IMR-90 (cell line): ENCODE results near the gene CHAC1. TPM values are rescaled to one million over a fixed set of nuclear protein-coding genes. Genes with fewer than 3 reads are reported as not detected.

ENCODE experiments used
- ATAC-seq: fragments of 200-7000 bp; cut with Tn5 transposase; 2 replicates; pipeline ENCODE4 v1.9.1; 2020; ENCODE audit warnings: low read depth, mild to moderate bottlenecking, moderate library complexity
- BruUV-seq: library from RNA; stranded (reverse); fragments of 400-500 nt; replicated peaks from 2 replicates; lab custom pipeline; 2021; lab: Mats Ljungman, UMichigan
- CTCF ChIA-PET: fragments of 300-600 bp; formaldehyde crosslinking; extraction: SDS; loops from one replicate; lab custom pipeline; 2021; ENCODE audit warnings: antibody characterized with exemption; lab: Yijun Ruan, JAX
- POLR2A ChIA-PET: fragments of 300-600 bp; sonication (Branson Sonifier 250); formaldehyde crosslinking; loops from one replicate; lab custom pipeline; 2022; ENCODE audit warnings: antibody characterized with exemption; ENCODE audit not compliant: unreplicated experiment; lab: Charles Lee
- DNase-seq: peaks from one replicate; pipeline ENCODE4 v3.0.0; 2013
- H2AFZ ChIP-seq: replicated peaks from 2 replicates; pipeline ENCODE3; 2013; ENCODE audit warnings: low read length, mild to moderate bottlenecking; ENCODE audit not compliant: poor library complexity
- H2AK5ac ChIP-seq: 2 replicates; pipeline ENCODE4 v1.6.1; 2013; ENCODE audit warnings: low read depth, low read length, inconsistent platforms
- H2AK9ac ChIP-seq: replicated peaks from 2 replicates; pipeline ENCODE3; 2013; ENCODE audit warnings: mild to moderate bottlenecking, low read depth, low read length, moderate library complexity; ENCODE audit not compliant: poor library complexity
- H2BK120ac ChIP-seq: 2 replicates; pipeline ENCODE4 v1.6.1; 2013; ENCODE audit warnings: low read depth, low read length, inconsistent platforms
- H2BK15ac ChIP-seq: 3 replicates; pipeline ENCODE4 v1.6.1; 2013; ENCODE audit warnings: low read depth, low read length, inconsistent platforms
- H2BK20ac ChIP-seq: 2 replicates; pipeline ENCODE4 v1.6.1; 2013; ENCODE audit warnings: low read depth, mild to moderate bottlenecking, inconsistent platforms, low read length, moderate library complexity
- H2BK5ac ChIP-seq: 2 replicates; pipeline ENCODE4 v1.6.1; 2013; ENCODE audit warnings: mild to moderate bottlenecking, low read depth, low read length, inconsistent platforms; ENCODE audit not compliant: poor library complexity, severe bottlenecking
- H3K14ac ChIP-seq: replicated peaks from 2 replicates; pipeline ENCODE4 v1.6.1; 2013; ENCODE audit warnings: low read depth, low read length, inconsistent platforms
- H3K18ac ChIP-seq: 2 replicates; pipeline ENCODE4 v1.6.1; 2013; ENCODE audit warnings: low read depth, low read length, control low read depth
- H3K23ac ChIP-seq: 2 replicates; pipeline ENCODE4 v1.6.1; 2013; ENCODE audit warnings: low read depth, low read length, inconsistent platforms
- H3K27ac ChIP-seq: 2 replicates; pipeline ENCODE4 v1.5.1; 2013; ENCODE audit warnings: mild to moderate bottlenecking, control low read depth, low read length; ENCODE audit not compliant: insufficient read depth
- H3K27me3 ChIP-seq: 2 replicates; pipeline ENCODE4 v1.6.1; 2013; ENCODE audit warnings: low read length; ENCODE audit not compliant: control insufficient read depth, insufficient read depth
- H3K36me3 ChIP-seq: 2 replicates; pipeline ENCODE4 v1.6.1; 2013; ENCODE audit warnings: low read length, mixed read lengths; ENCODE audit not compliant: control insufficient read depth, insufficient read depth
- H3K4ac ChIP-seq: 2 replicates; pipeline ENCODE4 v1.6.1; 2013; ENCODE audit warnings: low read depth, low read length, inconsistent platforms
- H3K4me1 ChIP-seq: 2 replicates; pipeline ENCODE4 v1.6.1; 2013; ENCODE audit warnings: low read length, mixed read lengths; ENCODE audit not compliant: control insufficient read depth, insufficient read depth
- H3K4me2 ChIP-seq: 2 replicates; pipeline ENCODE4 v1.6.1; 2013; ENCODE audit warnings: low read depth, mild to moderate bottlenecking, control low read depth, low read length, moderate library complexity
- H3K4me3 ChIP-seq: 2 replicates; pipeline ENCODE4 v1.5.1; 2013; ENCODE audit warnings: low read depth, mild to moderate bottlenecking, control low read depth, low read length, moderate library complexity; ENCODE audit not compliant: insufficient read depth
- H3K56ac ChIP-seq: 2 replicates; pipeline ENCODE4 v1.6.1; 2013; ENCODE audit warnings: low read length, inconsistent platforms; ENCODE audit not compliant: insufficient read depth; ENCODE audit errors: extremely low read depth
- H3K79me1 ChIP-seq, 2 experiments: 2 replicates each; pipeline ENCODE4 v1.6.1; 2013; ENCODE audit warnings: low read length in 2 of 2, inconsistent platforms in 1 of 2, low read depth in 1 of 2
- H3K9ac ChIP-seq: 2 replicates; pipeline ENCODE4 v1.6.1; 2013; ENCODE audit warnings: low read depth, low read length, control low read depth
- H3K9me1 ChIP-seq: 2 replicates; pipeline ENCODE4 v1.6.1; 2013; ENCODE audit warnings: low read length, inconsistent platforms; ENCODE audit not compliant: insufficient read depth
- H3K9me3 ChIP-seq: 2 replicates; pipeline ENCODE4 v1.6.1; 2013; ENCODE audit warnings: low read length; ENCODE audit not compliant: control insufficient read depth, insufficient read depth
- H4K20me1 ChIP-seq: 2 replicates; pipeline ENCODE4 v1.6.1; 2013; ENCODE audit warnings: low read length, inconsistent platforms; ENCODE audit not compliant: insufficient read depth
- H4K5ac ChIP-seq: 2 replicates; pipeline ENCODE4 v1.6.1; 2013; ENCODE audit warnings: mild to moderate bottlenecking, low read depth, low read length, control low read depth
- H4K8ac ChIP-seq, 2 experiments: 2 replicates each; pipeline ENCODE4 v1.6.1; 2013; ENCODE audit warnings: low read depth in 2 of 2, low read length in 2 of 2, control low read depth in 1 of 2, inconsistent platforms in 1 of 2
- H4K91ac ChIP-seq: 2 replicates; pipeline ENCODE4 v1.6.1; 2013; ENCODE audit warnings: low read depth, low read length, inconsistent platforms; ENCODE audit not compliant: insufficient read depth
- BHLHE40 ChIP-seq: fragments of 150-350 bp; IDR thresholded peaks from 2 replicates; pipeline ENCODE4 v1.6.1; 2016; ENCODE audit warnings: mild to moderate bottlenecking, low read depth, low read length
- CEBPB ChIP-seq: IDR thresholded peaks from 2 replicates; pipeline ENCODE4 v1.6.1; 2012; ENCODE audit warnings: low read depth, low read length, improper control_type of control experiment
- ELK1 ChIP-seq: fragments of 150-350 bp; IDR thresholded peaks from 2 replicates; pipeline ENCODE4 v1.6.1; 2016; ENCODE audit warnings: low read depth, mild to moderate bottlenecking, low read length, moderate library complexity, borderline replicate concordance
- FOS ChIP-seq: fragments of 150-350 bp; IDR thresholded peaks from 2 replicates; pipeline ENCODE4 v1.6.1; 2016; ENCODE audit warnings: low read depth, low read length
- NFE2L2 ChIP-seq: fragments of 150-350 bp; IDR thresholded peaks from 2 replicates; pipeline ENCODE4 v1.6.1; 2016; ENCODE audit warnings: low read depth, mild to moderate bottlenecking, low read length
- POLR2A ChIP-seq: IDR thresholded peaks from 2 replicates; pipeline ENCODE4 v1.6.1; 2012; ENCODE audit warnings: mild to moderate bottlenecking, low read depth, low read length
- RAD21 ChIP-seq: IDR thresholded peaks from 2 replicates; pipeline ENCODE4 v1.6.1; 2012; ENCODE audit warnings: low read length, improper control_type of control experiment
- SMC3 ChIP-seq: fragments of 150-350 bp; IDR thresholded peaks from 2 replicates; pipeline ENCODE4 v1.6.1; 2016; ENCODE audit warnings: low read depth, mild to moderate bottlenecking, antibody characterized with exemption, low read length, moderate library complexity
- WGBS, 2 experiments: methylation state at CpG; one replicate each; pipeline versions ENCODE4 v1.1.5 to v1.1.7; 2013; ENCODE audit warnings: missing lambda C conversion rate in 2 of 2; ENCODE audit not compliant: insufficient read length in 1 of 2; ENCODE audit errors: extremely low coverage in 2 of 2; 5-methylcytosine and 5-hydroxymethylcytosine counted together
- dilution Hi-C: fragments of 300-500 bp; cut with HindIII; formaldehyde crosslinking; loops from one replicate; pipeline ENCODE4 v1.14.3; 2018; ENCODE audit warnings: low sequenced_read_pairs; ENCODE audit not compliant: unreplicated experiment
- in situ Hi-C: fragments of 300-500 bp; cut with MboI; formaldehyde crosslinking; loops from 3 replicates; pipeline ENCODE4 v1.14.3; 2019; ENCODE audit warnings: low sequenced_read_pairs, inconsistent platforms, mixed read lengths
- intact Hi-C: fragments of 100-400 bp; cut with micrococcal nuclease; formaldehyde crosslinking; loops from 2 replicates; pipeline ENCODE4 v1.10.0; 2022
- polyA plus RNA-seq, 3 experiments: library from polyadenylated mRNA; depleted of rRNA; stranded (reverse); fragments of >200 nt; gene quantifications; 2 replicates each; pipeline ENCODE4 v1.2.3, GENCODE V29; 2012; ENCODE audit warnings: low replicate concordance in 1 of 3
- total RNA-seq: library from RNA; depleted of rRNA; stranded (reverse); fragments of >200 nt; gene quantifications from 2 replicates; pipeline ENCODE4 v1.2.3, GENCODE V29; 2012
- TF ChIP-seq, protein P1 (sequence below): conservative IDR thresholded peaks from 2 replicates; pipeline ENCODE4 v1.5.1; 2012; ENCODE audit warnings: mild to moderate bottlenecking, low read depth, low read length, improper control_type of control experiment

The CHAC1 gene
- total and polyA plus RNA-seq, 2 of the 4 experiments (the other 2 are of a cell fraction) = 51.3 to 77.8 TPM

DNA sequence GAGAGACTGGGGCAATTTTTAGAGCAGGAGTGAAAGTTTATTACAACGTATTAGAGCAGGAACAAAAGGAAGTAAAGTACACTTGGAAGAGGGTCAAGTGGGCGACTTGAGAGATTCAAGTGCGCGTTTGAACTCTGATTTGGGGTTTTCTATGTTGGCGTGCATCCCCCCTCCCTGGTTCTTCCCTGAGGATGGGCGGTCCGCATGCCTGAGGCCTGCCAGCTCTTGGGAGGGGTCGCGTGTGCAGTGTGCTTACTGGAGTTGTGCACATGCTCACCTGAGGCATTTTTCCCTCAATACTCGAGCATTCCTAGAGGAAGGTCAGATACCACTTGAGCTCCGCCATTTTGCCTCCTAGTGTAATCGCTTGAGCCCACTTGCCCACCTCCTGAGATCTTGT is 10.4 kb upstream of the CHAC1 start:
- H2BK5ac ChIP-seq = peak overlapping the region; percentile 83
- peaks cover 14 to 23% of the 10 kb centered on the region in 2 experiments; a peak in 3 of 4 replicates for H3K79me1 ChIP-seq
- H4K91ac ChIP-seq = peak overlapping the region; percentile 80
- dilution Hi-C loops = no loop called here
- H3K56ac ChIP-seq = no peak overlapping the region; the same call in 1 of the 2 replicates
- peak overlapping the region; percentile 33; the same call in 1 of the 2 replicates for H2BK20ac ChIP-seq
- POLR2A ChIA-PET = interaction anchor here (0.6 to 1.1 kb wide), 2 partner anchors 10 to 67 kb away, joined by 3 to 6 read pairs; partner anchors contain the start of gene CHAC1
- peaks cover 14% of the 10 kb centered on the region for H3K9me1 ChIP-seq
- H3K4ac ChIP-seq = peak overlapping the region; percentile 87
- in situ Hi-C loops = loop anchor here (5.0 kb wide), 1 partner anchor 79 kb away; no protein-coding TSS in a partner anchor
- H4K8ac ChIP-seq = peak overlapping the region; percentile 90 to 92; a peak in 3 of 4 replicates
- CTCF ChIA-PET = interaction anchor here (0.9 to 3.6 kb wide), 7 partner anchors 10 to 81 kb away, joined by 3 to 39 read pairs (median 12); partner anchors contain the start of genes CHAC1 and DLL4
- no peaks in the 10 kb centered on the region for H3K9me3 ChIP-seq
- no peak for ATAC-seq
- BruUV-seq = no TSS peak
- intact Hi-C loops = loop anchor here (1.0 to 5.0 kb wide), 2 partner anchors 39 to 79 kb away; no protein-coding TSS in a partner anchor
- H3K27ac ChIP-seq = no peak overlapping the region; the same call in 1 of the 2 replicates
- no peak overlapping the region for H3K4me3 ChIP-seq
- H2AFZ ChIP-seq = no peak overlapping the region
- no peak for DNase-seq
- peak overlapping the region; percentile 80; the same call in 1 of the 2 replicates for H4K5ac ChIP-seq
- peak overlapping the region; percentile 92 for H2AK5ac ChIP-seq
- H2AK9ac ChIP-seq = peak overlapping the region; percentile 98
- H2BK120ac ChIP-seq = peak overlapping the region; percentile 64
- no peaks in the 10 kb centered on the region for H3K27me3 ChIP-seq
- H3K4me1 ChIP-seq = peaks cover 13% of the 10 kb centered on the region
- peak overlapping the region; percentile 82; the same call in 1 of the 2 replicates for H3K23ac ChIP-seq
- H3K4me2 ChIP-seq = peak overlapping the region; percentile 63; the same call in 1 of the 2 replicates
- H3K14ac ChIP-seq = peak overlapping the region; percentile 94
- peak overlapping the region; percentile 54; the same call in 1 of the 2 replicates for H3K9ac ChIP-seq
- 100% methylated on average over 6 of the region's 12 CpGs; no CpG with 5 or more reads in 1 of the 2 experiments for WGBS, 2 experiments
- TF ChIP-seq FOS = no peak
- no peak for TF ChIP-seq POLR2A
- TF ChIP-seq RAD21 = no peak
- TF ChIP-seq, protein P1, sequence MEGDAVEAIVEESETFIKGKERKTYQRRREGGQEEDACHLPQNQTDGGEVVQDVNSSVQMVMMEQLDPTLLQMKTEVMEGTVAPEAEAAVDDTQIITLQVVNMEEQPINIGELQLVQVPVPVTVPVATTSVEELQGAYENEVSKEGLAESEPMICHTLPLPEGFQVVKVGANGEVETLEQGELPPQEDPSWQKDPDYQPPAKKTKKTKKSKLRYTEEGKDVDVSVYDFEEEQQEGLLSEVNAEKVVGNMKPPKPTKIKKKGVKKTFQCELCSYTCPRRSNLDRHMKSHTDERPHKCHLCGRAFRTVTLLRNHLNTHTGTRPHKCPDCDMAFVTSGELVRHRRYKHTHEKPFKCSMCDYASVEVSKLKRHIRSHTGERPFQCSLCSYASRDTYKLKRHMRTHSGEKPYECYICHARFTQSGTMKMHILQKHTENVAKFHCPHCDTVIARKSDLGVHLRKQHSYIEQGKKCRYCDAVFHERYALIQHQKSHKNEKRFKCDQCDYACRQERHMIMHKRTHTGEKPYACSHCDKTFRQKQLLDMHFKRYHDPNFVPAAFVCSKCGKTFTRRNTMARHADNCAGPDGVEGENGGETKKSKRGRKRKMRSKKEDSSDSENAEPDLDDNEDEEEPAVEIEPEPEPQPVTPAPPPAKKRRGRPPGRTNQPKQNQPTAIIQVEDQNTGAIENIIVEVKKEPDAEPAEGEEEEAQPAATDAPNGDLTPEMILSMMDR = no peak
- no peak for TF ChIP-seq SMC3
- no peak for TF ChIP-seq BHLHE40
- no peak for TF ChIP-seq CEBPB
- no peak for TF ChIP-seq ELK1
- no peak for TF ChIP-seq NFE2L2
- no peak overlapping the region for H3K18ac ChIP-seq
- peak overlapping the region; percentile 97; the same call in 1 of the 3 replicates for H2BK15ac ChIP-seq
- peaks cover 4% of the 10 kb centered on the region for H3K36me3 ChIP-seq
- H4K20me1 ChIP-seq = no peaks in the 10 kb centered on the region; the same call in 1 of the 2 replicates
